ENCODE data around the gene PROK1. TPM values are rescaled to one million over a fixed set of nuclear protein-coding genes. Genes with fewer than 3 reads are reported as not detected.
A peak's percentile ranks its signal among the peaks of the same experiment; 100 is the strongest.

The PROK1 gene
- polyA plus RNA-seq, 3 donors, result not detected

DNA sequence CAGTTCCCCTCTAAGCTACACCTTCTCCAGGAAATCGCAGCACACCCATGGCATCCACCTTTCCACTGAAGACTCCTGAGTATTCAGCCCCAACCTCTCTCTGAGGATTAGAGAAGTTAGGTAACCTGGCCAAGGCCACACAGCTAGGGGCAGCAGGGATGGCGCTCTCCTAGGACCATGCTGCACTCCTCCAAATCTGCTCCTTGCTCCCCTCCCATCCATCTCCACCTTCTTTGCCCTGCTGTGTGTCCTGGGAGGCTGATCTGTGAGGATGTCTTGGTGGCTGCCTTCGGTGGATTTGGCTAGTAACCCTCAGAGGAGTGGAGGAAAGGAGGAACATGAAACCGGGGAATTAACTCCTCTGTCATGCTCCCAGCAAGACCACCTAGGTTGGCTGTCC lies 20.0 kb upstream of the PROK1 start:
- Mint-ChIP-seq H3K4me3 (peak overlapping the region; percentile 25 to 65), H3K27ac (peak overlapping the region; percentile 21 to 87 (median 70)), H3K27me3 (ENCODE audit: low read depth in 3 of 3) (peaks cover 0 to 1% (median 0%) of the 10 kb centered on the region in 3 donors), H3K4me1 (peaks cover 50% of the 10 kb centered on the region), H3K9me3 (peaks cover 0 to 2% (median 0%) of the 10 kb centered on the region in 7 donors), H3K36me3 (no peaks in the 10 kb centered on the region)
- Histone ChIP-seq H3K79me2 (ENCODE audit: insufficient read depth, low read length) (no peaks in the 10 kb centered on the region), H2AFZ (ENCODE audit: insufficient read depth, low read depth, low read length, poor library complexity, severe bottlenecking) (peak overlapping the region; percentile 74), H3K9ac (ENCODE audit: insufficient read depth, low read length, poor library complexity, severe bottlenecking) (no peak overlapping the region), H3K9me3 (replicated peaks in 1 of 2; ENCODE audit: control insufficient read depth in 1 of 2, insufficient read depth in 1 of 2, low read length in 2 of 2) (no peaks in the 10 kb centered on the region), H3K36me3 (replicated peaks in 1 of 2; ENCODE audit: control insufficient read depth in 1 of 2, insufficient read depth in 2 of 2, low read length in 2 of 2) (no peaks in the 10 kb centered on the region), H3K4me3 (replicated peaks in 1 of 3; ENCODE audit: low read depth in 2 of 3, low read length in 3 of 3) (peak overlapping the region in 1 of 3 experiments; percentile 41), H3K4me1 (ENCODE audit: control insufficient read depth in 1 of 2, insufficient read depth in 2 of 2, low read length in 2 of 2) (peaks cover 50 to 55% of the 10 kb centered on the region in 2 donors), H3K27ac (ENCODE audit: low read depth in 1 of 2, low read length in 2 of 2) (peak overlapping the region; percentile 56 to 58), H3K4me2 (replicated peaks; ENCODE audit: extremely low read depth, low read length, poor library complexity, severe bottlenecking) (peak overlapping the region; percentile 51), H4K20me1 (ENCODE audit: insufficient read depth, low read length) (no peaks in the 10 kb centered on the region), H3K27me3 (ENCODE audit: control insufficient read depth in 2 of 2, insufficient read depth in 2 of 2, low read length in 2 of 2) (no peaks in the 10 kb centered on the region)
- TF ChIP-seq CTCF (IDR thresholded peaks at IDR 0.05), result no peak
- no peak for DNase-seq
- intact Hi-C loops (cut with micrococcal nuclease), result no loop called here
- 89% methylated on average over 1 of the region's 4 CpGs for WGBS (ENCODE audit: insufficient coverage)

DNA sequence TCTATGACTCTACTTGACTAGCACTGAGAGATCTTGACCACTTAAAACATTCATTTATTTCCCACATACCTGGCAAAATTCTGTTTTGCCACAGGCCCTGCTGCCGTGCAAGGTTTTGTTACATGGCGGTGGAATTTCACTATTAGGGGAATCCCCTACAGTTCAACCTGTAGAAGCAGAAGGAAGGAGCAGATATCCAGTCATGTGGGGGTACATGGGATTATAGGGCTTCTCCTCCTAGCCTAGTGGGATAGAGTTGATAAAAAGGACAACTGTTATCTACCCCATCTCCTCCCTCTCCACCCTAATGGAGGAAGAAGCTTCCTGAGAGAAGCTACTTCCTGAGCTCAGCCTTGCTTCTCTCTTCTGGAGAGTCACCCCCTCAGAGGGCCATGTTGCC lies 17.7 kb upstream of the PROK1 start:
- peak overlapping the region; percentile 60 for H3K4me2 ChIP-seq (replicated peaks; ENCODE audit: extremely low read depth, low read length, poor library complexity, severe bottlenecking)
- Mint-ChIP-seq H3K4me1 (peaks cover 40% of the 10 kb centered on the region), H3K27ac (peak overlapping the region; percentile 81 to 92 (median 90)), H3K4me3 (peak overlapping the region in 1 of 2 donors; percentile 78), H3K9me3 (peaks cover 0 to 2% (median 0%) of the 10 kb centered on the region in 7 donors), H3K27me3 (ENCODE audit: low read depth in 3 of 3) (peaks cover 0 to 1% (median 0%) of the 10 kb centered on the region in 3 donors), H3K36me3 (no peaks in the 10 kb centered on the region)
- no peaks in the 10 kb centered on the region for H3K36me3 ChIP-seq (replicated peaks in 1 of 2; ENCODE audit: control insufficient read depth in 1 of 2, insufficient read depth in 2 of 2, low read length in 2 of 2)
- no peaks in the 10 kb centered on the region for H3K9me3 ChIP-seq (replicated peaks in 1 of 2; ENCODE audit: control insufficient read depth in 1 of 2, insufficient read depth in 1 of 2, low read length in 2 of 2)
- H2AFZ ChIP-seq (ENCODE audit: insufficient read depth, low read depth, low read length, poor library complexity, severe bottlenecking), result peak overlapping the region; percentile 62
- DNase-seq, result peak in 2 of 3 donors; percentile 4 to 52
- H3K27me3 ChIP-seq (ENCODE audit: control insufficient read depth in 2 of 2, insufficient read depth in 2 of 2, low read length in 2 of 2), result no peaks in the 10 kb centered on the region
- H3K79me2 ChIP-seq (ENCODE audit: insufficient read depth, low read length), result no peaks in the 10 kb centered on the region
- H3K9ac ChIP-seq (ENCODE audit: insufficient read depth, low read length, poor library complexity, severe bottlenecking), result peak overlapping the region; percentile 53
- intact Hi-C loops (cut with micrococcal nuclease), result no loop called here
- peak overlapping the region; percentile 69 to 72 for H3K27ac ChIP-seq (ENCODE audit: low read depth in 1 of 2, low read length in 2 of 2)
- H3K4me1 ChIP-seq (ENCODE audit: control insufficient read depth in 1 of 2, insufficient read depth in 2 of 2, low read length in 2 of 2), result peaks cover 41 to 43% of the 10 kb centered on the region in 2 donors
- H4K20me1 ChIP-seq (ENCODE audit: insufficient read depth, low read length), result no peaks in the 10 kb centered on the region
- peak overlapping the region in 1 of 3 experiments; percentile 36 for H3K4me3 ChIP-seq (replicated peaks in 1 of 3; ENCODE audit: low read depth in 2 of 3, low read length in 3 of 3)
- WGBS (ENCODE audit: insufficient coverage), result no CpG with 5 or more reads among the region's 2 CpGs
- TF ChIP-seq CTCF (IDR thresholded peaks at IDR 0.05), result no peak
